HG02588 (cell line): ENCODE data around the gene BCL6.

Experiments used
- ATAC-seq: cut with Tn5 transposase; IDR thresholded peaks from one replicate; pipeline ENCODE4 v1.9.1; 2021; ENCODE audit warnings: mild to moderate bottlenecking, moderate library complexity; ENCODE audit not compliant: unreplicated experiment

The BCL6 gene

DNA sequence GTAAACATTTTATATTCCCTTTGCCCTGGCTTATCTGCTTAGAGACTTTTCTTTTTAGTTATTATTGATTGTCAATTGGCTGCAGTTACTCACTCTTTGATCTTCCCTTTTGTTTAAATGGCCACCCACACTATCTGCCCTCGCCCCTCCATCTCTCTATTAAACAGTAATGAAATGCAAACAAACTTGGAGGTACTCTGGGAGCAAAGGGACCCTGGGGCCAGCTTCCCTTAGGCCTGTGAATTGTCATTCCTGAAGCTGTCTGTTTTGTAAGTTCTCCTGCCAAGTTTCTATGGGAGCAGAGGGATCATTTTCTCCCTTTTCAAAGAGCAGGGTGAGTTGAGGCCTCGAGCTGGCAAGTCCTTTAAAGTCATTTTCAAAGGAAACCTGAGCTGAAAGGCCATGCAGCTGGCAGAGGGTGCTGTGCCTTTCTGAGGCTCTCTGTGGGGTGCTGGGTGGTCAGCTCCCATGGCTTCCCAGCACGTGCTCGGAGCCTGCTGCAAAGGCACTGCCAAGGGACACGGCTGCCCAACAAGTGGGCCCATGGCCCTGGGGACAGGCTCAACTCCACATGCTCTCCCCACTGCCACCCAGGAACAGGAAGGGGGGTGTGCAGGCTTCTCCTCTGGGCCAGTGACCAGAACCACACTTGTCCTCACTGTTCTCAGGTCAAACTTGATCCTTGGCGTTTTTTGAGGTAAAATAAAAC is 25.5 kb downstream of the BCL6 start:
- ATAC-seq: no peak

DNA sequence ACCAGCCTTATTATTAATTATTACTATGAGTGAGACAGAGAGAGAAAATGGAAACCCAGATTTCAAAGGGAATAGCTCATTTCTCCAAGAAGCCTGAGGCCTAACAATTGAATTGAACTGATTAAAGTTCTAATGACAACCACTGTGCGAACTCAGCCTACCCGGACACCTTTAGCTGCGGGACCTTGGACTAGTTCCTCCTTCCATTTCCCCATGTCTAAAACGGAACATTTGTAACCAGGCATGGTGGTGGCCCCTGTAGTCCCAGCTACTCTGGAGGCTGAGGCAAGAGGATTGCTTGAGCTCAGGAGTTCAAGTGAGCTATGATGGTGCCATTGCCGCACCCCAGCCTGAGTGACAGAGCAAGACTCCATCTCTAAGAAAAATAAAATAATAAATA is 26.5 kb downstream of the BCL6 start:
- ATAC-seq: no peak

DNA sequence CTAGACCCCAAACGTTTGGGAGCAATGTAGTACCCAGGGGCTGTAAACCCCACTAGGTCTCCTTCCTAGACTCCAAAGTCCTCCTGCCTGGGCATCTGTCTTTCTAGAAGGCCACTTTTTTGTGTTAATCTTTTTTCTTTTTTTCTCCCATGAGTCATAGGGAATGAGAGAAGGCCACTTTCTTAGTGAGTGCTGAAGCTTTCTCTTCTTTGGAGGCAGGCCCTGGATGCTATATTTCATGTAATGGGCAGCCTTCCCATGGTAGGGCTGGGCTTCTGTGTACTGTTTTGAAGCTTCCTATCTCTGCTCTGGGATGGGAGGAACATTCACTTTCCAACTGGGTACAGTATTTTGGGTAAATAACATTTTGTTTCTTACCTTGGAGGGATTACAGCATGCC is 27.7 kb downstream of the BCL6 start:
- ATAC-seq: no peak

- ATAC-seq: peak; percentile 83
Measured at GRCh38 chr3:187714404-187714979, 30.8 kb downstream of the BCL6 start.

DNA sequence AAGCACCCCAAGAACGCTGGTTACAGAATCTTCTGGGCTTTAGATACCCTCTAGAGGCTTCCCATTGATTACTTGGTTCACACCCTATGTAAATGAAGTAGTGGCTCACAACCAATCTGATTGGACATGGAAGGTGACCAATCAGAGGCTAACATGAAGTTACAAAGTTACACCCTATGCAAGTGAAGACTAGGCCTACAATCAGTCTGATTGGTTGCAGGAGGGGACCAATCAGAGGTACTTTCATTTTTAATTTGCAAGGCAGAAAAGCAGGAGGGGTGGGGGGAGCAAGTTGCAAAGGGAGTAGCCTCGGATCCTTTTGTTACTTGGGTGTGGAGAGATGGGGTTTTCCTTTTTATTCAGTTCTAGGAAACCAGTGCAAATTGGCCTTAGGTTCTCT is 31.8 kb downstream of the BCL6 start:
- ATAC-seq: no peak

DNA sequence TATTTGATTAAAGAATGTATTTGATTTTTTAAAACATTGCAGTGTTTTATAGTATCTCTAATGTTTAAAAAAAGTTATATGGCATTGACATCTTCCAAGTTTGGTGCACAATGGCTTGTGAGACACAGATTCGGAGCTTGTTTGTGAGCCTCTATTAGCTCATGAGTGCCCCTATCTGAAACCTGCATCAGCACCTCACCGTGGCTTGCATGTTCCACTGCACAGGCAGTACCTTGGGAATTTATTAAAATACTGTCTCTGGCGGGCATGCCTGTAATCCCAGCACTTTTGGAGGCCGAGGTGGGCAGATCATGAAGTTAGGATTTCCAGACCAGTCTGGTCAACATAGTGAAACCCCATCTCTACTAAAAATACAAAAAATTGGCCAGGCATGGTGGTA is 36.1 kb downstream of the BCL6 start:
- no peak for ATAC-seq

GRCh38 chr3:187708696-187709095 is 36.6 kb downstream of the BCL6 start:
- no peak for ATAC-seq

- ATAC-seq: no peak
Measured at GRCh38 chr3:187706971-187707370, 38.3 kb downstream of the BCL6 start.

DNA sequence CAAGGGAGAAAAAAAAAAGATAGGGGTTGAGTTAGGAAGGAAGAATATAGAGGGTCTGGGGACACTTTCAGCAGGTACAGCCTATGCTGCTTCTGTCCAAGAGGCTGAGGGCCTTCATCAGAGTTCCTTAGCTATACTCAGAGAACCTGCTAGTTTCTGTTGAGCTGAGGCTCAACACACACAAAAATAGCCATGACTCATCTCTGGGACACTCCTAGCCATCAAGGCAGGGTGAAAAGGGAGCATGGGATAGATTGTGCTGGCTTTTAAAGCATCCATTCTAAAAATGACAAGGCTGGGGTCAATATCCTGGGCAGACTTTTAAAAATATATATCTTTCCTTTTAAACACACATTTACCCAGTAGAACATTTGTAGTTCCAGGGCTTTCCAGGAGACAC is 40.1 kb downstream of the BCL6 start:
- no peak for ATAC-seq

GRCh38 chr3:187702507-187703033 is 42.7 kb downstream of the BCL6 start, which contains the start of gene RTP2:
Gene RTP2 (minus strand): TSS chr3:187702557. CDS start chr3:187702128, 429 bp downstream.
- ATAC-seq: no peak

- no peak for ATAC-seq
Measured at GRCh38 chr3:187700249-187700648, 45.0 kb downstream of the BCL6 start.

DNA sequence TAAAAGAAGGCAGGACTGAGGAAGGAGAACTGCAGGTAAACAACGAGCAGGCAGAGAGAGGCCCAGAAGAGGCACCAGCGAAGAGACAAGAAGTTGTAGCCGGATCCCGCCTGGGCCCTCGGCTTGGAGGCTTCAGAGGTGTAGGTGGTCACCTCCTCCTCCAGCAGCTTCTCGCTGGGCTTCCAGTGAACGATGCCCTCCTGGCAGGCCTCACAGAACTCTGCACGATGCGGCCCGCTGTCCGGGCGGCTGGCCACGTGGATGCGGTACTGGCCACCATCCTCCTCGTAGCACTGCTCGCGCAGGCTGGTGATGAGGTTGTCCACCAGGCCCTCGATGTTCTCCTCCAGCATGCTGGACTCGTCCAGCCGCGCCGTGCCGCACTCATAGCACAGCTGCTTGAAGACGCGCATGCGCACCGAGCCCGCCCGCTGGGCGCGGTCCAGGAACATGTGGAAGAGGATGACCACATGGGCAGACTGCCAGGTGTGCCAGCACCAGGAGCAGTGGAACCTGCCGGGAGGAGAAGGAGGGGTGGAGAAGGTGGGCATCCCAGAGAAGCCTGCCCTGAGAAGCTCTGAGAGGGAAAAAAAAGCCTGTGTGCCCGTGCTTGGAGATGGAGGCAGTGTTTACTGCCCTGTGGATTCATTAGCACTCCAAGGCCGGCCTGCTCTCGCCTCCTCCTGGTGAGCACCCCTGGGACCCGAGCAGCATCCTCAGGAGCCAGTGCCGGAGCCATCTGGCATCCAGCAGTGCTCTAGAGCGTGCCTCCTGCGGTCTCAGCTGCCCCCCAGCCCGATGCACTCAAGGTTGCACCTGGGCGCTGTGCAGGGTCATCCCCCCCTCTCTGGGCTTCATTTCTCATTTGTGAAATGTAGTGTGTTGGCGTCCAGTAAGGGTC is 46.5 kb downstream of the BCL6 start:
- no peak for ATAC-seq

DNA sequence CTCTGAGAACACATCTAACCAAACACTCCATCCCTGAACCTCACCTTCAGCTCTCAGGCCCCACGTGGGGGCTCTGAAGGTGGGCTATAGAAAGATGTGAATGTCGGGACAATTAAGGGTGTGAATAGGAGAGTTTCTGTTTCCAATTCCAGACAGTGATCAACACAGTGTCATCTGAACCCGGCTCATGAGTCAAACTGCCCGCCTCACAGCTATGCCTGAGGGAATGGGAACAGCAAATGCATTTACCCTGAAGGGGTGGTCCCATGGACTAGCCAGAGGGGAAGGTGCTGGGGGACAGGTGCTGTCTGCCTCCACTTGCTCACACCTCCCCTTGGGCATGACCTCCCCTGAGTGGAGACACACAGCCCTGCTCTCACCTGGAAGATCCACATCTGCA is 49.2 kb downstream of the BCL6 start:
- ATAC-seq: no peak

DNA sequence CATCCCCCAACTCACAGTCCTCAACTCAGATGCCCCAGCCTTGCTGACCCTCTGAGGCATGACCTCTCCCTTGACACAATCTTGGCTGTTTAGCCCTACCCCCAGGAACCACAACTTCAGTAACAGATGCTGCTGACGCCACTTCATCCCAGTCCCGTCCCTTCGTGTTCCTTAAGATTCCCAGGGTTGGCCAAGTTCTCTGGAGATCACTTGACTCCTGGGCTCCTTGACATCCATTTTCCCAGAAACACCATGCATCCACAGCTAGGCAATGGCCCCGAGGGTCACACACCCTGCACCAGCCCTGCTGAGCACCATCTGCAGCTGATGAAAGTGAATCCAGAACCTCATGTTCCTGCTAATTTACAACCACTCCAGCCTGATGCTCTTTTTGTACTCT is 49.8 kb downstream of the BCL6 start:
- no peak for ATAC-seq

- no peak for ATAC-seq
Measured at GRCh38 chr3:187694801-187695200, 50.5 kb downstream of the BCL6 start.

- ATAC-seq: no peak
Measured at GRCh38 chr3:187693431-187693830, 51.8 kb downstream of the BCL6 start.

DNA sequence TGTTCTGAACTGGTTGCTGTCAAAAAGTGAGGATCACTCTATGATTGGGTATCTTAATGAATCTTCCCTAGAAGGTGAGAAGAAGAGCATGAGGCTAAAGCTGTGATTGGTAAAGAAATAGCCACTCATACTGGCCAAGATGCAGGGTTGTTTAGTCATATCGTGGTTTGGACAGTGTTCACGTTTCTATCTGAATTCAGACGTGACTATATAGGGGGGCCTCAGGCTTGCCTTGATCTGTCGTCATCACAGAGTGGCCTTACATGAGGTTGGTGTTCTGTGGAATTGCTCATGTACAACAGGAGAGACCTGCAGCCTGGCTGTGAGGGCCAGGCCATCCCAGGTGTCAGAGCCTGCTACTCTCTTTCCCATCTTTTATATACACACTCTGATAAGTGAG is 55.3 kb downstream of the BCL6 start:
- no peak for ATAC-seq

GRCh38 chr3:187686621-187687273 is 58.5 kb downstream of the BCL6 start:
- no peak for ATAC-seq

- ATAC-seq: no peak
Measured at GRCh38 chr3:187685948-187686347, 59.3 kb downstream of the BCL6 start.

GRCh38 chr3:187684880-187685279 is 60.4 kb downstream of the BCL6 start:
- ATAC-seq: no peak

DNA sequence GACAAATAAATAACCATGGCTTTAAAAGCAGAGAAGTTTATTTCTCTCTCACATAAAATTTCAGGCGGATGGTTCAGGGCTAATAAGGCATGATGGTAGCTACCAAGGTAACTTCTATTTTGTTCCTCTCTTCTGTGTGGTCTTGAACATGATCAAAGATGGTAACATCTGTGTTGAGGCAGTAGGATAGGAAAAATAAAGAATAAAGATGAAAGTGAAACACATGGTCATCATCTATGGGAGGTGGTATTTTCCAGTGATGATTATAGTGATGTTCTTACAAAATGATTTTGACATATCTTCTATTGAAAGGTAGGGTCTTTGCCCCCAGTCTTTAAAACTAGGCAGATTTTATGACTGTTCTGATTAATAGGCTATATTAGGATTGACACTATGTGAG is 60.8 kb downstream of the BCL6 start:
- ATAC-seq: no peak
